Stimulated activated CD8-positive, alpha-beta memory T cell treated with anti-CD3 and anti-CD28 coated beads, Interleukin-4, amount 100 ng/mL, for 24 hours (primary cell): ENCODE measurements around the gene ENAH.
"Not testable (repeated sequence)": the region's sequence is repeated elsewhere in the genome, so short reads cannot be mapped to it uniquely, and the experiment has no call there.

Experiments used
- DNase-seq: peaks from one replicate; pipeline ENCODE4 v3.0.0-alpha.2; 2020; ENCODE audit warnings: low read depth

ENAH gene

DNA sequence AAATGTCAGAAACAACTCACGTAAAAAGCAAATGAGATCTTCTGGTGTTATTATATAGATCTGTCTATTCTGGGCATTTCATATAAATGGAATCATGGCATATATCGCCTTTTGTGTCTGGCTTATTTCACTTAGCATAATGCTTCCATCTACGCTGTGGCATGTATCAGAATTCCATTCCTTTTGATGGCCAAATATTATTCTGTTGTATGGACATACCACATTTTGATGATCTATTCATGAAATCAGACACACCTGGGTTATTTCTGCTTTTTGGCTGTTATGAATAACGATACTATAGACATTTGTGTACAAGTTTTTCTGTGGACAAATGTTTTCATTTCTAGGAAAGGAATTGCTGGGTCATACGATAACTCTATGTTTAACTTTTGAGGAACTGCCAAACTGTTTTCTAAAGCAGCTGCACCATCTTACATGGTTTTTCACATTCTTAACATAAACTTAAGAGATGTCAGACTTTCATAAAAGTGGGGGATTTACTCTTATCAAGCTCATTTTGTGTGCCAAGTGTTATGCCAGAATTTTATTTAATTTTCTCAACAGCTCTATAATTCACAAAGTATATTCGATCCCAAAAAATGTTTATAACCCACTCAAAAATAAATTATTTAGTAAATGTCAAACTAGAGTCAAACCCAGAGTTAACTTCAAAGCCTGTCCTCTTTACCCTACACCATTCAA is 7.6 kb downstream of the ENAH start:
- no peak for DNase-seq

DNA sequence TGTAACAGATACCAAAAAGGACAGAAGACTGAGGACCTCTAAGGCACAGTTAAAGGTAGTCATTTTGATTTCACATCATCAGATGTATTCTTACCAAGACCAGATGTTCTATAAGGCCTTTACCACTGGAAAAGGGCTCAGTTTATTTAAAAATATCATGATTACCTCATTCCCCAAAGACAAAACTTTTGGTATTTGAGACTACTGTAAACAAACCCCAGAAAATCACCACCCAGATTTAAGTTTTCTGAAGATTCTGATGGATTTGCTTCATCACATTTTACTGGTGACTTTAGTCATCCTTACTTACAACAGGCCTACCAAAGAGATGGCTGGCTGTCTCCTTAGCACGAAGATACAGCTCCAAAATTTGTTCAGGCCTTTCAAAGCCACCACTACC is 8.3 kb downstream of the ENAH start:
- no peak for DNase-seq

DNA sequence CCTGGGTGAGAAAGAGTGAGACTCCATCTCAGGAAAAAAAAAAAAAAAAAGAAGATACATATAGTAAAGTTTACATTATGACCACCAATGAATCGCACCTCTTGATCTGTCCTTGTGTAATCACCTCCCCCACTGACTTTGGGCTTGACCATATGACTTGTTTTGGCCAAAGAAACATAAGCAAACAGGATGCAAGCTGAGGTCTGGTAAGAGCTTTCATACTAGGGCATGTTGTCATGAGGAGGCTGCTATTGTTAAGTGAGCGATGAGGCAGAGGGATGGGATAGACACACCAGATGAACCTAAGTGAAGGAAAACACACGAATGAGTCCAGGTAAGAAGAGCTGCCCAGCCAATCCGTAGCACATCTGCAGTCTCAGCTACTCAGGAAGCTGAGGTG is 10.7 kb downstream of the ENAH start:
- no peak for DNase-seq

DNA sequence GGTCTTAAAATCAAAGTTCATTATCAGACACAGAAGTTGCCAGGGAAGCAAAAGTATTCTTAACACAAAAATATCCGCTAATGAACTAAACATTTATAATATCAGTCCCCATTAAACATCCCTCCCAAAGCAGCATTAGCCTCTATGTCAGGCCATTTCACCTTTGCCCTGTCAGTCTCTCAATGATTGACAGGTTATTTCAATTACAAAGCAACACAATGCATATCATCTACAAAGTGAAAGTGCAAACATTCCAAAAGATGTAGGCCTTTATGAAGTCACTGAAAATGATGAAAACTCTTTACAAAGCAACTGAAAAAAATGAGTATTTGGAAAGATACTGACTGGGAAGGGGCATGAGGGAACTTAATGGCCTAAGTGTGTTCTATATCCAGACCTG is 14.1 kb downstream of the ENAH start:
- no peak for DNase-seq

DNA sequence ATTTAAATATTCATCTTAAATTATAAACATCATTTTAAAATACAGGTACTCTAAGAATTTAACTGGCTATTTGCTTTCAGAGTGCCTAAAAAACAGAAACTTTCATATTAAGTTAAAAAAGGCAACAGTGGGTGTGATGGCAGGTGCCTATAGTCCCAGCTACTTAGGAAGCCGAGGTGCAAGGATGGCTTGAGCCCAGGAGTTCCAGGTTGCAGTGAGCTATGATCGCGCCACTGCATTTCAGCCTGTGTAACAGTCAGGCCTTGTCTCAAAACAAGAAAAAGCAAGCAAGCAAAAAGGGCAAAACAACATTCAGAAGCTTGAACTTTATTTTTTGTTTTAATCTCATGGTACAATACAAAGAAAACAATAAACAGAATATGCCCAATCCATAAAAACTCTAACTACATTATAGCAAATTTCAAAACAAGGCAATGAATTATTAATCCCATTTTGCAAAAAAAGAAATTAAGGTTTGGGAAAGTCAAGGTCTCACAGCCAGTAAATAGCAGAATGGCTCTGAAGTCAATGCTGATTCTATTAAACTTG is 15.2 kb downstream of the ENAH start:
- no peak for DNase-seq

DNA sequence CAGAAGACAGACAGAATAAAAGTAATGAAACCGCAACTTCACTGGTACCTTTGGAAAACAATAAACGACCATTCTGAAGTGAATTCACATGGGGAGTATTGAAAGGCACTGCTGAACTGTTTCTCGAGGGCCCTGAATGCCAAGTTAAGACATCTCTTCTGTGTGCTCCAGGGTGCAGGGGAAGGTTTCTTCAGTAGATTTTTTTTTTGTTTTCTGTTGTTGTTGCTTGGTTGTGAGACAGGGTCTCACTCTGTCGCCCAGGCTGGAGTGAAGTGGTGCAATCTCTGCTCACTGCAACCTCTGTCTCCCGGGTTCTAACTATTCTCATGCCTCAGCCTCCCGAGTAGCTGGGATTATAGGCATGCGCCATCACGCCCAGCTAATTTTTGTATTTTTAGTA is 15.9 kb downstream of the ENAH start:
- DNase-seq = not testable (repeated sequence)

DNA sequence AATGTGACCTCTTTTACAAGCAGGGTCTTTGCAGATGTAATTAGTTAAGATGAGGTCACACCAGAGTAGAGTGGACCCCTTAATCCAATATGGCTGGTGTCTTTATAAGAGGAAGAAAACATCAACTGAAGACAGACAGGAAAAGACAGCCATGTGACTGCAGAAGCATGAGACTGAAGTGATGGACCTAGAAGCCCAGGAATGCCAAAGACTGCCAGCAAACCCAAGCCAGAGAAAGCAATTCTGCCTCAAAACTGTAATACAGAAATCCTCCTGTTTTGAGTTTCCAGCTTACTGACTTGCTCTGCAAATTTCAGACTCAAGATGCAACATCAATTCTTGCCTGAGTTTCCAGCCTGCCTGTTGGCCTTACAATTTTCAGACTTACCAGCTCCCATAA is 17.3 kb downstream of the ENAH start:
- no peak for DNase-seq

DNA sequence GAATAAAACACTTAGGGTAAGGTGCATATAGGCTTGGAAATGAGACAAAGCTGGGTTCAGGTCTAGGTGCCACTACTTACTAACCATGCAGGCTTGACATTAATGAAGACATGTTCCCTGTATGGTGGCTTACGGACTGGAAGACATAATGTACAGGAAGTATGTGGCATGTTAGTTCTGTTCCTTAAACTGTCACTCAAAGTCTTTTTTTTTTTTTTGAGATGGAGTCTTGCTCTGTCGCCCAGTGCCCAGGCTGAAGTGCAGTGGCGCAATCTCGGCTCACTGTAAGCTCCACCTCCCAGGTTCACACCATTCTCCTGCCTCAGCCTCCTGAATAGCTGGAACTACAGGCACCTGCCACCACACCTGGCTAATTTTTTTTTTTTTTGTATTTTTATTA is 20.1 kb downstream of the ENAH start:
- DNase-seq = not testable (repeated sequence)

DNA sequence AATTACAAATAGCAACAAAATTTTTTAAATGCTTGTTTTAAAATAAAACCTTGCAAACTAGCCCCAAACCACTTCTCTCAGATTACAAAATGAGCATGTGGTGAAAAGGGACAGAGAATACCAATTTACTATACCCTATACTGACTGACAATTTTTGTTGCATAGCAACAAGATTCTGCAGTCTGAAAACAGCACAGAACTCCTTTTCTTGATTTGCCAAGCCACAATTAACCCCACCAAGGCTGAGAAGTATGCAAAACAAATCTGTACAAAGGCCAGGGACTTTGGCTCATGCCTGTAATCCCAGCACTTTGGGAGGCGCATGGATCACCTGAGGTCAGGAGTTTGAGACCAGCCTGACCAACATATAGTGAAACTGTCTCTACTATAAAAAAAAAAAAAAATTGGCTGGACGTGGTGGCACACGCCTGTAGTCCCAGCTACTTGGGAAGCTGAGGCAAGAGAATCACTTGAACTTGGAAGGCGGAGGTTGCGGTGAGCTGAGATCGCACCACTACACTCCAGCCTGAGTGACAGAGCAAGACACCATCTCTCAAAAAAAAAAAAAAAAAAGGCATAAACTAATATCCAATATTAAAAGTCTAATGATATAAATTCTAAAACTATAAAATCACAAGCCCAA is 21.8 kb downstream of the ENAH start:
- no peak for DNase-seq

DNA sequence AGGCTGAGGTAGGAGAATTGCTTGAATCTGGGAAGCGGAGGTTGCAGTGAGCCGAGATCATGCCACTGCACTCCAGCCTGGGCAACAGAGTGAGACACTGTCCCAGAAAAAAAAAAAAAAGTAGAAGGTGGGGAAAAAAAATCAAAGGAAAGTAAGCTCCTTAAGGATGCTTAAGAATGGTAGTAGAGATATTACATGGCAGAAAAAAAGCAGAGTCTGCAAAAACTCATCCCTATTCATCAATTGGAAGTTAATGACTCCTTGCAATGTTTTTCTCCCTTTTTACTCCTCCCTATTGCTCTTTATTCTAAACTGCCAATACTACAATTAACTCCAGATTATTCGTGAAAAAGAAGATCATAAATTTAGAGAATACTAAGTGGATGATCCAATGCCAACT is 23.4 kb downstream of the ENAH start:
- no peak for DNase-seq

DNA sequence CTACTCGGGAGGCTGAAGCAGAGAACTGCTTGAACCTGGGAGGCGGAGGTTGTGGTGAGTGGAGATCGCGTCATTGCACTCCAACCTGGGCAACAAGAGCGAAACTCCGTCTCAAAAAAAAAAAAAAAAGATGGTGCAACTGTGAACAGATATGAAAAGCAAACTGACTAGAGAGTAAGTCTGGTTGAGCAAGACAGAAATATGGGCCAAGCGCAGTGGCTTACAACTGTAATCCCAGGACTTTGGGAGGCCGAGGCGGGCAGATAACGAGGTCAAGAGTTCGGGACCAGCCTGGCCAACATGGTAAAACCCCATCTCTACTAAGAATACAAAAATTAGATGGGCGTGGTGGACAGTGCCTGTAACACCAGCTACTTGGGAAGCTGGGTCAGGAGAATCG is 24.1 kb downstream of the ENAH start:
- not testable (repeated sequence) for DNase-seq

DNA sequence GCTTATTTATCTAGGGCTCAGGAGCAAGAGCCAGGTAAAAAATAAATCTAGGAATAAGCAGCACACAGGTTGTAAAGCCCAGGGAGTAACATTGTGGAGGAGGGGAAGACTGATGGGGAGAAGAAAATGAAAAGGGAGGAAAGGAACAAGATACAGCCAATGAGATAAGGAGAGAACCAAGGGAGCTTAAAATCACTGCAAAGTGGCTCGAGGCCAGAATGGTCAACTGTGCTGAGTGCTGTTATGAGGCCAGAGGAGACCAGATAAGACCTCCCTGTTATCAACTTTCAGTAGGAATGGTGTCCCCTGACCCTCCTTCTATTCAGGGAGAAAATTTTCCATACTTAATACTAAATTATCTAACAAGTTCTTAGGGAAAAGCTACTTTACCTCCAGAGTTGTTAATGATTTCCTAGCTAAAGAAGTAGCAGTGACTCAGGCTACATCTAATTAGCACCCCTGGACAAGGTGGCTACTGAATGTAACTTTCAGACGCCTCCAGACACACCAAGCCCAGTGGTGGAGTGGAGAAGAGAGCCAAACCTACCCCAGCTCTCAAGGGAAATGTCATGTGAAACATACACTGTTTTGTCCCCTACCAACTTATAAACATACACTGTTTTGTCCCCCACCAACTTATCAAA is 25.5 kb downstream of the ENAH start:
- DNase-seq = no peak

DNA sequence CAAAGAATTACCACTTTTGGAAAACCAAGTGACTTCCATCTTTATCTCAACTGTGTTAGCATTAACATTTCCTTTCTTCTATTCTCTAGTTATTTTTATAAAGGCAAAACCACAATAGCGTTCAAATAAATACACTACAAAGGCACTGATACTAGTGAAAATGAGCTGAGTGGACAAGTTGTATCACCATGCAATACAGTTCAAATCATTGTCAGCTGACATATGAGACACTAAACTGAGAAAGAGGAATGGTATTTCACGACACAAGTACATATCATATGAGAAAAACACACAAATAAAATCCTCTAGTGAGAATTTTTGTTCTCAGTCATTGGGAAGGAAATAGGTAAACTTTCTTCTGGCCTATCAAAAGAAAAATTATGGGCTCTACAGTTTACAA is 26.2 kb downstream of the ENAH start:
- DNase-seq = no peak

DNA sequence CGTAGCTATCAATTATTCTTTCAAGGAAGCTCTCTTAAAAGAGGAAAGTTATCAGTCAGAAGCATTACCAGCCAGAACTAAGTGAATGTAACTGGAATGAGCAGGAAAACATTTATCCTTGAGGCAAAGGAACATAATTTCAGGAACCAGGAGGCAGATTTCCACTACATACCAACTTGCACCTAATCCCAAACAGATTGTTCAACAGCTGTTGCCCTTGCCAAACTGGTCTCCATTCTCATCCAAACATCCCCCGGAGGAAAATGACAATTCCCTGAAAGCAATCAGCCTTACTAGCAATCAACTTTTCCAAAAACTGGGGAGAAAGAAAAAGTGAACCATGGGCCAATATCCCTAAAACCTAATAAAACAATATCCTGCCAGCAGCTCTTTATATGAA is 35.0 kb downstream of the ENAH start:
- no peak for DNase-seq

DNA sequence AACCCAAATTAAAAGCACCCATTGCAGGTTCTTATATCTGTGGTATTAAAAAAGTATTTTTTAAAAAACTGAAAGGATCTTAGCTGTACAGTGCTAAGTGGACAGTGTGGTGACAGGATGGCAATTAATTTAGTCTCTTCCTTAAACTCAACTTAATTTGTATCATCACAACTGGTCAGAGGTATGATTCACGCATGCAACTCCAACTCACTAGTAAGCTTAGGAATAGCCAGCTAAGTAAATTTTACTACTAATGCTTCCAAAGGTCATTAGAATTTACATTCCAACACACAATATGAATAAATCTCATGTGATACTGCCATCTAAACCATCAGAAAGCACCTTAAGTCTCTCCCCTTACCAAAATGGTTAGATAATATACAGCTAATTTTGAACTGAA is 35.4 kb downstream of the ENAH start:
- no peak for DNase-seq

DNA sequence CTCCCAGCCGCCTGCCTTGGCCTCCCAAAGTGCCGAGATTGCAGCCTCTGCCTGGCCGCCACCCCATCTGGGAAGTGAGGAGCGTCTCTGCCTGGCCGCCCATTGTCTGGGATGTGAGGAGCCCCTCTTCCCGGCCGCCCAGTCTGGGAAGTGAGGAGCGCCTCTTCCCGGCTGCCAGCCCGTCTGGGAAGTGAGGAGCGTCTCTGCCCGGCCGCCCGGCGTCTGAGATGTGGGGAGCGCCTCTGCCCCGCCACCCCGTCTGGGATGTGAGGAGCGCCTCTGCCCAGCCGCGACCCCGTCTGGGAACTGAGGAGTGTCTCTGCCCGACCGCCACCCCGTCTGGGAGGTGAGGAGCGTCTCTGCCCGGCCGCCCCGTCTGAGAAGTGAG is 37.5 kb downstream of the ENAH start:
- not testable (repeated sequence) for DNase-seq

DNA sequence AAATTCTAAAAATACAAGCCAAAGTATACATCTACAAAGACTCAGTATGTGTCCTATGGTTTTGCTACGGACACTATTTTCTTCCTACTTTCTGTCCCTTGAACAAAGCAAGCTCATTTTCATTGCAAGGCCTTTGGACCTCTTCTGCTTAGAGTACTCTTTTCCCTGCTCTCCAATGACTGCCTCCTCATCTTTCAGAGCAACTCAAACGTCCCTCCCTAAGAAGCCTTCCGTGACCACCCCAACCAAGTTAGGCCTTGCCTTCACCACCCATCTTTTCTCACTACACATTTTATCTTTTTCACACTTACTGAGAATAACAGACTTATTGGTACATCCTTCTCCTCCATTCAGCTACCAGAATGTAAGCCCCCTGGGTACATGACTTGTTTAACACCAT is 39.9 kb downstream of the ENAH start:
- DNase-seq = no peak

DNA sequence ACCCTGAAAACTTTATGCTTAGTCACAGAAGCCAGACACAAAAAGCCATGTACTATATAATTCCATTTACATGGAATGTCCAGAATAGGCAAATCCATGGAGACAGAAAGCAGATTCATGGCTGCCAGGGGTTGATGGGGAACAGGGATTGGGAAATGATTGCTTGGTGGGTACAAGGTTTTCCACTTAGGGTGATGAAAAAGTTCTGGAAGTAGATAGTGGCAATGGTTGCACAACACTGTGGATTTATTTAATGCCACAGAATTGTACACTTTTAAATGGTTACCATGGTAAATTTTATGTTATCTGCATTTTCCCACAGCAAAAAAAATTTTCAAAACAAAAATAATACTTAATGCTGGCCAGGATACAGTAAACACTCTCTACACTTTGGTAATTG is 40.6 kb downstream of the ENAH start:
- no peak for DNase-seq

DNA sequence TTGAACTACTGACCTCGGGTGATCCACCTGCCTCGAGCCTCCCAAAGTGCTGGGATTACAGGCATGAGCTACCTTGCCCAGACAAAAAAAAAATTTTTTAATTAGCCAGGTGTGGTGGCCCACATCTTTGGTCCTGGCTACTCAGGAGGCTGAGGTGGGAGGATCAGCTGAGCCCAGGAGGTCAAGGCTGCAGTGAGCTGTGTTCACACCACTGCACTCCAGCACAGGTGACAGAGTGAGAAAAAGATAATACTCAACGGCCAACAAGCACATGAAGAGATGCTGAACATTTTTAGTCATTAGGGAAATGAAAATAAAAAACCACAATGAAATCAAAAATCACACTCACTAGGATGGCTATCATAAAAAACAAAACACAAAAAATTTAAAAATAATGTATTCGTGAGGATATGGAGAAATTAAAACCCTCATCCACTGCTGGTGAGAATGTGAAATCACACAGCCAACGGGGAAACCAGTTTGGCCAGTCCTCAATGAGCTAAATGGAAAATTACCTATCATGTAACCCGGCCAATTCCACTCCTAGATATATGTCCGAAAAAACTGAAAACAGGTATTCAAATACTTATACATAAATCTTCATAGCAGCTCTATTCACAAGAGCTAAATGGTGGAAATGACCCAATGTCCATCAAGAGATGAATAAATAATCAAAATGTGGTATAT is 41.2 kb downstream of the ENAH start:
- no peak for DNase-seq

DNA sequence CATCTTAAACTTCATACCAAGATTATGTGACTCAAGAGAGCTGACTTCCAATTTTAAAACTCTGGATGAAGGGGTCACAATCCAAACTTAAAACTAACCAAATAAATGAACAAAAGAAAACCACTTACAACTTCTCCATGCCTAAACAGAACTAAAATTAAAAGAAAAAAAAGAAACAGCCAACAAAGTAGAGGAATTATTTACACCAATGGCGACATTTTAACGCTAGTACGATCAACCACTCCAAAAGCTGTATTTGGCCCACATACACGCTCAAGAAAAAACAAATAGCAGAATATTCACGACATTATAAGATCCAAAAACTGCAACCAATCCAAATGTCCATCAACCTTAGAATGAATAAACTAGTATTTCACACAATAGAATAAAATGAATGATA is 42.4 kb downstream of the ENAH start:
- no peak for DNase-seq

DNA sequence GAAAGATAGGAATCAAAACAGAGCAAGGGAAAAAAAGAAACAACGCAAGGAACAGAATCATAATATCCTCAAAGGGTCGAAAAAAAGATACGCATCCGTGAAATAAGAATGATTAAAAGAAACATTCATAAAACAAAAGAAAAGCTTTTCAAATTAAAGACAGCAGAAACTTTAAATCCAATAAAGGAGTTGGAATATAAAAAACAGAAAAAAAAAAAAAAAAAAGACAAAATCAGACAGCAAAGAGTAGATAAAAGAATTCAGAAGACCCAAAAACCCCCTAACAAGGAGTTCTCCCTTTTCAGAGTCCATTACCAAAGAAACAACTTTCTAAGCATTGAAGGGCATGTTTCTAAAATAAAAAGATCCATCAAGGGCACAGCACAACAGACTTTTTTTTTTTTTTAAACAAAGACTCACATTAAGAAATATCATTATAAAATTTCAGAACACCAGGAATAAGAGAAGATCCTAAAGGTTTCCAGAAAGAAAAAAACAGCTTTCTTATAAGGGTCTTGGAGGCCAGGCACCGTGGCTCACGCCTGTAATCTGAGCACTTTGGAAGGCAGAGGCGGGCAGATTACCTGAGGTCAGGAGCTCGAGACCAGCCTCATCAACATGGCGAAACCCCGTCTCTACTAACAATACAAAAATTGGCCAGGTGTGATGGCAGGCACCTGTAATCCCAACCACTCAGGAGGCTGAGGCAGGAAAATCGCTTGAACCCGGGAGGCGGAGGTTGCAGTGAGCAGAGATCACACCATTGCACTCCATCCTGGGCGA is 44.7 kb downstream of the ENAH start:
- no peak for DNase-seq

DNA sequence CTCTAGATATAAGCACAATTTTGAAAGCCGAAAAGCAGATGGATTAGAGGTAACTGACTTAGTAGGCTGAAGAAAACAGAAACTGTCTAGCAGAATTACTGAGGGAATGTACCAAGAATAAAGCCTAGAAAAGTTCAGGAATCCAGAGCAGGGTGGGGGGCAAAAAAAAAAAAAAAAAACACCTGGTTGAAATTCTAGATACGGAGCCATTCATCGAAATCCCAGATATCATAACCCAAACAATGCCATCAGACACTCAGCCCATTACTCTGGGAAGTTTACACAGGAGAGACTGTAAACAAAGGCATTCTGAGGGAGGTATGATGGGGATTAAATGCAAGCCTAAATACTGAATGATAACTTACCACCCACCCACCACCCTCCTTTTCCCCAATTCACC is 45.6 kb downstream of the ENAH start:
- no peak for DNase-seq
